ENCODE data around the gene SMYD2. TPM values are rescaled to one million over a fixed set of nuclear protein-coding genes. Genes with fewer than 3 reads are reported as not detected.

SMYD2 gene
- total RNA-seq, 1 experiment from 2014 or later: 25.8 TPM

GRCh38 chr1:214363386-214363785, 82.4 kb downstream of the SMYD2 start:
- intact Hi-C loops (cut with micrococcal nuclease; ENCODE audit: unreplicated experiment): no loop called here
- Histone ChIP-seq H3K27ac (ENCODE audit: low read depth, low read length, poor library complexity, severe bottlenecking) (no peak overlapping the region), H3K4me1 (ENCODE audit: insufficient read depth, low read length, poor library complexity, severe bottlenecking) (peaks cover 9% of the 10 kb centered on the region), H3K36me3 (ENCODE audit: insufficient read depth, low read length, poor library complexity, severe bottlenecking) (peaks cover 76% of the 10 kb centered on the region), H3K27me3 (replicated peaks; ENCODE audit: insufficient read depth, low read depth, low read length, poor library complexity) (no peaks in the 10 kb centered on the region), H3K9me3 (ENCODE audit: low read depth, low read length, poor library complexity, severe bottlenecking) (no peaks in the 10 kb centered on the region), H3K4me3 (ENCODE audit: low read depth, low read length, poor library complexity, severe bottlenecking) (no peak overlapping the region)
- POLR2A ChIA-PET (ENCODE audit: low non-redundant PET): interaction anchor here (0.6 kb wide), 1 partner anchor 42 kb away, joined by 3 read pairs; no protein-coding TSS in a partner anchor
- BruUV-seq (replicated peaks): no TSS peak
- CTCF ChIA-PET: no interaction called here
- no peak for TF ChIP-seq EZH2 (IDR thresholded peaks at IDR 0.05; ENCODE audit: borderline replicate concordance, low read depth, low read length, poor library complexity, severe bottlenecking)
- no peak for TF ChIP-seq CTCF (conservative IDR thresholded peaks at IDR 0.05; ENCODE audit: low read depth, low read length)
- no peak for DNase-seq (ENCODE audit: low spot score)

- Histone ChIP-seq H3K27ac (ENCODE audit: low read depth, low read length, poor library complexity, severe bottlenecking) (no peak overlapping the region), H3K36me3 (ENCODE audit: insufficient read depth, low read length, poor library complexity, severe bottlenecking) (peaks cover 85% of the 10 kb centered on the region), H3K4me1 (ENCODE audit: insufficient read depth, low read length, poor library complexity, severe bottlenecking) (peaks cover 9% of the 10 kb centered on the region), H3K4me3 (ENCODE audit: low read depth, low read length, poor library complexity, severe bottlenecking) (no peak overlapping the region), H3K9me3 (ENCODE audit: low read depth, low read length, poor library complexity, severe bottlenecking) (no peaks in the 10 kb centered on the region), H3K27me3 (replicated peaks; ENCODE audit: insufficient read depth, low read depth, low read length, poor library complexity) (no peaks in the 10 kb centered on the region)
- ChIA-PET CTCF (no interaction called here), POLR2A (ENCODE audit: low non-redundant PET) (no interaction called here)
- no peak for TF ChIP-seq CTCF (conservative IDR thresholded peaks at IDR 0.05; ENCODE audit: low read depth, low read length)
- TF ChIP-seq EZH2 (IDR thresholded peaks at IDR 0.05; ENCODE audit: borderline replicate concordance, low read depth, low read length, poor library complexity, severe bottlenecking): no peak
- intact Hi-C loops (cut with micrococcal nuclease; ENCODE audit: unreplicated experiment): no loop called here
- BruUV-seq (replicated peaks): no TSS peak
- no peak for DNase-seq (ENCODE audit: low spot score)
Measured at GRCh38 chr1:214364386-214364785, 83.4 kb downstream of the SMYD2 start.

- BruUV-seq (replicated peaks): no TSS peak
Measured at GRCh38 chr1:214364786-214365295, 83.9 kb downstream of the SMYD2 start.

More at GRCh38 chr1:214364786-214365295, 83.9 kb downstream of the SMYD2 start:
- CTCF ChIA-PET: no interaction called here
- peaks cover 9% of the 10 kb centered on the region for H3K4me1 ChIP-seq (ENCODE audit: insufficient read depth, low read length, poor library complexity, severe bottlenecking)
- DNase-seq (ENCODE audit: low spot score): no peak
- no peak for TF ChIP-seq EZH2 (IDR thresholded peaks at IDR 0.05; ENCODE audit: borderline replicate concordance, low read depth, low read length, poor library complexity, severe bottlenecking)
- no peak for TF ChIP-seq CTCF (conservative IDR thresholded peaks at IDR 0.05; ENCODE audit: low read depth, low read length)
- intact Hi-C loops (cut with micrococcal nuclease; ENCODE audit: unreplicated experiment): no loop called here
- no peak overlapping the region for H3K27ac ChIP-seq (ENCODE audit: low read depth, low read length, poor library complexity, severe bottlenecking)
- no peaks in the 10 kb centered on the region for H3K9me3 ChIP-seq (ENCODE audit: low read depth, low read length, poor library complexity, severe bottlenecking)
- no peaks in the 10 kb centered on the region for H3K27me3 ChIP-seq (replicated peaks; ENCODE audit: insufficient read depth, low read depth, low read length, poor library complexity)
- H3K36me3 ChIP-seq (ENCODE audit: insufficient read depth, low read length, poor library complexity, severe bottlenecking): peaks cover 87% of the 10 kb centered on the region
- POLR2A ChIA-PET (ENCODE audit: low non-redundant PET): no interaction called here
- no peak overlapping the region for H3K4me3 ChIP-seq (ENCODE audit: low read depth, low read length, poor library complexity, severe bottlenecking)

All from A673 (cell line).